DOHH2 (cell line): Measurements from ENCODE around the gene CFAP68.
"Not testable (repeated sequence)": the region's sequence is repeated elsewhere in the genome, so short reads cannot be mapped to it uniquely, and the experiment has no call there.

Experiments used
- H3F3A ChIP-seq: fragments of 200-600 bp; sonication (generic), shearing (Covaris generic); 2 replicates; pipeline ENCODE4 v1.6.0; 2016; ENCODE audit warnings: antibody characterized with exemption, mild to moderate bottlenecking; ENCODE audit not compliant: control insufficient read depth, insufficient read depth
- H3K27ac ChIP-seq: fragments of 200-600 bp; sonication (generic); 2 replicates; pipeline ENCODE4 v1.5.1; 2014; ENCODE audit warnings: low read depth, mild to moderate bottlenecking, low read length, moderate library complexity
- H3K27me3 ChIP-seq: fragments of 200-600 bp; sonication (generic); 2 replicates; pipeline ENCODE4 v1.6.1; 2014; ENCODE audit warnings: mild to moderate bottlenecking, low read length, mixed read lengths; ENCODE audit not compliant: control insufficient read depth
- H3K36me3 ChIP-seq: fragments of 200-600 bp; sonication (generic); 2 replicates; pipeline ENCODE4 v1.6.1; 2014; ENCODE audit warnings: mild to moderate bottlenecking, low read length, moderate library complexity, mixed read lengths; ENCODE audit not compliant: control insufficient read depth
- H3K4me1 ChIP-seq: fragments of 200-600 bp; sonication (generic); 2 replicates; pipeline ENCODE4 v1.6.1; 2014; ENCODE audit warnings: mild to moderate bottlenecking, low read length, mixed read lengths; ENCODE audit not compliant: control insufficient read depth
- H3K4me2 ChIP-seq: fragments of 200-600 bp; sonication (generic); 2 replicates; pipeline ENCODE4 v1.6.0; 2014; ENCODE audit warnings: mild to moderate bottlenecking, low read length, moderate library complexity
- H3K4me3 ChIP-seq: fragments of 200-600 bp; sonication (generic); 2 replicates; pipeline ENCODE4 v1.5.1; 2014; ENCODE audit warnings: mild to moderate bottlenecking, low read length, mixed read lengths
- H3K79me2 ChIP-seq: fragments of 200-600 bp; sonication (generic); 2 replicates; pipeline ENCODE4 v1.6.1; 2014; ENCODE audit warnings: mild to moderate bottlenecking, low read length, mixed read lengths; ENCODE audit not compliant: control insufficient read depth
- H3K9me2 ChIP-seq: fragments of 200-600 bp; sonication (generic); replicated peaks from 2 replicates; pipeline ENCODE4 v1.6.1; 2014; ENCODE audit warnings: mild to moderate bottlenecking, low read length, mixed read lengths; ENCODE audit not compliant: control insufficient read depth
- H3K9me3 ChIP-seq: fragments of 200-600 bp; sonication (generic); 2 replicates; pipeline ENCODE4 v1.6.1; 2014; ENCODE audit warnings: antibody characterized with exemption, low read length, mixed read lengths; ENCODE audit not compliant: control insufficient read depth, insufficient read depth
- H4K20me1 ChIP-seq: fragments of 200-600 bp; sonication (generic); 2 replicates; pipeline ENCODE4 v1.6.0; 2014; ENCODE audit warnings: low read depth, mild to moderate bottlenecking, antibody characterized with exemption, low read length, moderate library complexity; ENCODE audit not compliant: control insufficient read depth, insufficient read depth
- CTCF ChIP-seq: fragments of 200-600 bp; sonication (generic); IDR thresholded peaks from one replicate; pipeline ENCODE4 v1.5.1; 2014; ENCODE audit warnings: antibody characterized with exemption, mild to moderate bottlenecking, low read depth, low read length; ENCODE audit not compliant: poor library complexity, severe bottlenecking
- EZH2phosphoT487 ChIP-seq: fragments of 200-600 bp; sonication (generic); IDR thresholded peaks from 2 replicates; pipeline ENCODE4 v1.6.1; 2017; ENCODE audit warnings: borderline replicate concordance, mild to moderate bottlenecking, antibody characterized with exemption, low read length, moderate library complexity, mixed read lengths

The CFAP68 gene

GRCh38 chr11:111878385-111878848 lies 924 bp upstream of the CFAP68 start:
- peak overlapping the region; percentile 96 for H3K4me3 ChIP-seq
- peaks cover 16% of the 10 kb centered on the region for H3K4me1 ChIP-seq
- no peak for TF ChIP-seq EZH2phosphoT487
- no peak for TF ChIP-seq CTCF

GRCh38 chr11:111879637-111879960 lies 258 bp downstream of the CFAP68 start:
- peak overlapping the region; percentile 96 for H3K4me3 ChIP-seq
- peaks cover 16% of the 10 kb centered on the region for H3K79me2 ChIP-seq
- H3F3A ChIP-seq: peaks cover 6% of the 10 kb centered on the region; the same call in 1 of the 2 replicates
- H3K4me1 ChIP-seq: peaks cover 16% of the 10 kb centered on the region
- H3K9me3 ChIP-seq: no peaks in the 10 kb centered on the region
- no peaks in the 10 kb centered on the region for H4K20me1 ChIP-seq
- no peaks in the 10 kb centered on the region for H3K27me3 ChIP-seq
- peak overlapping the region; percentile 70 for H3K27ac ChIP-seq
- TF ChIP-seq EZH2phosphoT487 (no peak), CTCF (no peak)
- peaks cover 22% of the 10 kb centered on the region for H3K36me3 ChIP-seq
- no peaks in the 10 kb centered on the region for H3K9me2 ChIP-seq
- H3K4me2 ChIP-seq: peak overlapping the region; percentile 90

More at GRCh38 chr11:111878385-111878848, 924 bp upstream of the CFAP68 start:
- H3K27ac ChIP-seq: peak overlapping the region; percentile 70
- no peaks in the 10 kb centered on the region for H3K9me3 ChIP-seq
- peaks cover 16% of the 10 kb centered on the region for H3K79me2 ChIP-seq
- H4K20me1 ChIP-seq: no peaks in the 10 kb centered on the region
- peak overlapping the region; percentile 90 for H3K4me2 ChIP-seq
- peaks cover 8% of the 10 kb centered on the region for H3F3A ChIP-seq
- H3K27me3 ChIP-seq: no peaks in the 10 kb centered on the region
- H3K9me2 ChIP-seq: no peaks in the 10 kb centered on the region
- H3K36me3 ChIP-seq: peaks cover 22% of the 10 kb centered on the region

- no peaks in the 10 kb centered on the region for H3K9me3 ChIP-seq
- H3K27me3 ChIP-seq: no peaks in the 10 kb centered on the region
- no peak overlapping the region for H3K4me2 ChIP-seq
- peaks cover 16% of the 10 kb centered on the region for H3K79me2 ChIP-seq
- H3K4me1 ChIP-seq: peaks cover 16% of the 10 kb centered on the region
- no peaks in the 10 kb centered on the region for H4K20me1 ChIP-seq
- H3K36me3 ChIP-seq: no peaks in the 10 kb centered on the region
- H3K27ac ChIP-seq: no peak overlapping the region
- H3K9me2 ChIP-seq: no peaks in the 10 kb centered on the region
- TF ChIP-seq CTCF: no peak
- no peak for TF ChIP-seq EZH2phosphoT487
- no peak overlapping the region for H3K4me3 ChIP-seq
- H3F3A ChIP-seq: no peaks in the 10 kb centered on the region
Measured at GRCh38 chr11:111882202-111882601, 2.9 kb downstream of the CFAP68 start.

GRCh38 chr11:111885053-111885452 lies 5.7 kb downstream of the CFAP68 start:
- not testable (repeated sequence) for H3K9me3 ChIP-seq, H3K27me3 ChIP-seq, H3F3A ChIP-seq, H3K27ac ChIP-seq, H3K4me2 ChIP-seq, H3K4me3 ChIP-seq, H3K79me2 ChIP-seq, H3K4me1 ChIP-seq, H3K36me3 ChIP-seq, H4K20me1 ChIP-seq, H3K9me2 ChIP-seq
